ENCODE data around the gene ZDHHC11B. TPM values are rescaled to one million over a fixed set of nuclear protein-coding genes. Genes with fewer than 3 reads are reported as not detected.
A peak's percentile ranks its signal among the peaks of the same experiment; 100 is the strongest.

ZDHHC11B gene
- total RNA-seq, 2 experiments from 2014 or later: 14.8 to 15.1 TPM

GRCh38 chr5:758698-759053 lies 25.9 kb downstream of the ZDHHC11B start:
- peak overlapping the region; percentile 79 for H3K27ac Mint-ChIP-seq
- POLR2A ChIA-PET: interaction anchor here (1.7 kb wide), 1 partner anchor 66 kb away, joined by 5 read pairs; the partner anchor contains the start of gene TPPP
- CTCF ChIA-PET: no interaction called here

DNA sequence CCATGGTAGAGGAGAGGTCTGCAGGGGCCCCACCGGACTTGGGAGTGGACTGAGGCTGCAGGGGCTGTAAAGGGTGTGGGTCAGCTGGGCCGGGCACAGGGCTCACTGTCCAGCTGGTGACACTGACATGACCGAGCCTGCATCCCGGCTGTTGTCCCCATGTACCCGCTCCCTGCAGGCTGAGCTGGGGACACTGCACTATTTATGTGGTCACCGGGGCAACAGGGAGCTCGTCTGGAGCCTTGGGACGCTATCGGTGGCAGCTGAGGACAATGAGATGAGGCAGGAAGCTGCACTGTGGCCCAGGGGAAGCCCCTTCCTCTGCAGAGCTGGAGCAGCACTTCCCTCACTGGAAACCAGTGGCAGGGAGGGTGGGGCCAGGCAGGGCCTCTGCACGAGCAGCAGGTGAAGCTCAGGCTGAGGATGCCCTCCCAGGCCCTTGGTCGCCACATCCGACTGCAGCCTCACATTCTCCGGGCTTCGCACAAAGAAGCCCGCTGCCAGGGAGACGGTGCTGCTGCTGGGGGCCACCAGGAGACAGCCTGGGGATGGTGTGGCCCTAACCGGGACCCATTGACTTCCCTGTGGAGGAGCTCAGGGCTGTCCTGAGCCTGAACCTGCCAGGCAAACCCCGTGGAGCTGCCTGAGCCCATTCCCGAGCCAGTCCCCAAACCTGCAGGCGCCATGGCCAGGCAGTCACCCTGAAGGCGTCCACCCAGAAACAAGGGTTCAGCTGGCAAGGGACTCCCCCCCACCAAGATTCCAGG lies 26.4 kb downstream of the ZDHHC11B start:
- H3K4me1 Mint-ChIP-seq (ENCODE audit: low read depth): peaks cover 30% of the 10 kb centered on the region
- no peaks in the 10 kb centered on the region for H3K9me3 ChIP-seq (ENCODE audit: control insufficient read depth in 1 of 2, insufficient read depth in 1 of 2, low read length in 2 of 2)
- H3K36me3 ChIP-seq (ENCODE audit: insufficient read depth, low read length): no peaks in the 10 kb centered on the region
- no peaks in the 10 kb centered on the region for H3K27me3 ChIP-seq (ENCODE audit: control insufficient read depth in 1 of 2, insufficient read depth in 2 of 2, low read length in 2 of 2)
- DNase-seq: peak in 9 of 14 experiments; percentile 19 to 67 (median 44)
- H3K27ac ChIP-seq (ENCODE audit: low read depth in 1 of 2, low read length in 2 of 2): peak overlapping the region in 1 of 2 donors; percentile 81
- ChIA-PET CTCF (no interaction called here), POLR2A (interaction anchor here (1.7 kb wide), 1 partner anchor 65 kb away, joined by 5 read pairs; the partner anchor contains the start of gene TPPP)
- TF ChIP-seq, protein P1, sequence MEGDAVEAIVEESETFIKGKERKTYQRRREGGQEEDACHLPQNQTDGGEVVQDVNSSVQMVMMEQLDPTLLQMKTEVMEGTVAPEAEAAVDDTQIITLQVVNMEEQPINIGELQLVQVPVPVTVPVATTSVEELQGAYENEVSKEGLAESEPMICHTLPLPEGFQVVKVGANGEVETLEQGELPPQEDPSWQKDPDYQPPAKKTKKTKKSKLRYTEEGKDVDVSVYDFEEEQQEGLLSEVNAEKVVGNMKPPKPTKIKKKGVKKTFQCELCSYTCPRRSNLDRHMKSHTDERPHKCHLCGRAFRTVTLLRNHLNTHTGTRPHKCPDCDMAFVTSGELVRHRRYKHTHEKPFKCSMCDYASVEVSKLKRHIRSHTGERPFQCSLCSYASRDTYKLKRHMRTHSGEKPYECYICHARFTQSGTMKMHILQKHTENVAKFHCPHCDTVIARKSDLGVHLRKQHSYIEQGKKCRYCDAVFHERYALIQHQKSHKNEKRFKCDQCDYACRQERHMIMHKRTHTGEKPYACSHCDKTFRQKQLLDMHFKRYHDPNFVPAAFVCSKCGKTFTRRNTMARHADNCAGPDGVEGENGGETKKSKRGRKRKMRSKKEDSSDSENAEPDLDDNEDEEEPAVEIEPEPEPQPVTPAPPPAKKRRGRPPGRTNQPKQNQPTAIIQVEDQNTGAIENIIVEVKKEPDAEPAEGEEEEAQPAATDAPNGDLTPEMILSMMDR (IDR thresholded peaks at IDR 0.05): no peak
- H3K4me3 ChIP-seq (ENCODE audit: low read length): no peak overlapping the region
- H3K4me3 Mint-ChIP-seq: no peak overlapping the region
- no peaks in the 10 kb centered on the region for H3K9me3 Mint-ChIP-seq
- no peaks in the 10 kb centered on the region for H3K27me3 Mint-ChIP-seq
- peak; percentile 28 for ATAC-seq (ENCODE audit: poor library complexity)
- H3K27ac Mint-ChIP-seq: peak overlapping the region; percentile 79
- H3K4me1 ChIP-seq (ENCODE audit: insufficient read depth, low read length): peaks cover 31% of the 10 kb centered on the region
- intact Hi-C loops (cut with DNase I, micrococcal nuclease): no loop called here
- H3K36me3 Mint-ChIP-seq (ENCODE audit: low read depth): no peaks in the 10 kb centered on the region

More at GRCh38 chr5:758698-759053, 25.9 kb downstream of the ZDHHC11B start:
- Mint-ChIP-seq H3K9me3 (no peaks in the 10 kb centered on the region), H3K4me1 (ENCODE audit: low read depth) (peaks cover 30% of the 10 kb centered on the region), H3K4me3 (peak overlapping the region; percentile 80), H3K36me3 (ENCODE audit: low read depth) (no peaks in the 10 kb centered on the region), H3K27me3 (no peaks in the 10 kb centered on the region)
- Histone ChIP-seq H3K36me3 (ENCODE audit: insufficient read depth, low read length) (no peaks in the 10 kb centered on the region), H3K9me3 (ENCODE audit: control insufficient read depth in 1 of 2, insufficient read depth in 1 of 2, low read length in 2 of 2) (no peaks in the 10 kb centered on the region), H3K4me1 (ENCODE audit: insufficient read depth, low read length) (peaks cover 31% of the 10 kb centered on the region), H3K27ac (ENCODE audit: low read depth in 1 of 2, low read length in 2 of 2) (peak overlapping the region in 1 of 2 donors; percentile 81), H3K4me3 (ENCODE audit: low read length) (peak overlapping the region; percentile 33), H3K27me3 (ENCODE audit: control insufficient read depth in 1 of 2, insufficient read depth in 2 of 2, low read length in 2 of 2) (no peaks in the 10 kb centered on the region)
- DNase-seq (peak in 2 of 14 experiments; percentile 5 to 32), ATAC-seq (ENCODE audit: poor library complexity) (no peak)
- TF ChIP-seq, protein P1 (IDR thresholded peaks at IDR 0.05): no peak
- intact Hi-C loops (cut with DNase I, micrococcal nuclease): no loop called here

DNA sequence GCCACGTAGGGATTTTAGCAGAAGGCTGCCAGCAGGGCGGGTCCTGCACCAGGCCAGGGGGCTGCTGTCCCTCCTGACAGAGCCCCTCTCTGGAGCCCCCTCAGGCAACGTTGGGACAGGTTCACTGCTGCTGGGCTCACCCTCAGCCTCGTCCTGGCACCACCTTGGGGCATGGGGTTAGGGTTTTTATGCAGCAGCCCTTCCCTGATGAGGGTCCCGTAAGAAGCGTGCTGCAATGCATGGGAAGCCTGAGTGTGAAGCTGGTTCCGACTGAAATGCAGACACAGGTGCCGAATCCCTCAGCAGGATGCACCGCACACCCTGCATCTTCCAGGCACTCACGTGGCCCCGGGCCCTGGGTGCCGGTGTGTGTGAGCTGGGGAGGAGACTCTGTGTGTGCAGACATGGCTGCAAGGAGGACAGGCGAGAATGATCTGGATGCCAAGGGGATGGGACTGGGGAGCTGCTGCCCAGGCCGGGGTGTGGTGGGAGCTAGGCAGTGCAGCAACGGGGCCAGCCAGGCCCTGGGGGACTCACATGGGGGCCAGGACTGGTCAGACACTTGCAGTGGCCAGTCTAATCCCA lies 27.1 kb downstream of the ZDHHC11B start:
- H3K4me1 Mint-ChIP-seq (ENCODE audit: low read depth): peaks cover 30% of the 10 kb centered on the region
- Histone ChIP-seq H3K4me1 (ENCODE audit: insufficient read depth, low read length) (peaks cover 31% of the 10 kb centered on the region), H3K36me3 (ENCODE audit: insufficient read depth, low read length) (no peaks in the 10 kb centered on the region), H3K27me3 (ENCODE audit: control insufficient read depth in 1 of 2, insufficient read depth in 2 of 2, low read length in 2 of 2) (no peaks in the 10 kb centered on the region), H3K4me3 (ENCODE audit: low read length) (no peak overlapping the region), H3K27ac (ENCODE audit: low read depth in 1 of 2, low read length in 2 of 2) (no peak overlapping the region), H3K9me3 (ENCODE audit: control insufficient read depth in 1 of 2, insufficient read depth in 1 of 2, low read length in 2 of 2) (no peaks in the 10 kb centered on the region)
- no peaks in the 10 kb centered on the region for H3K36me3 Mint-ChIP-seq (ENCODE audit: low read depth)
- intact Hi-C loops (cut with DNase I, micrococcal nuclease): no loop called here
- DNase-seq (peak in 6 of 14 experiments; percentile 1 to 39 (median 16)), ATAC-seq (ENCODE audit: poor library complexity) (no peak)
- no peaks in the 10 kb centered on the region for H3K9me3 Mint-ChIP-seq
- ChIA-PET CTCF (no interaction called here), POLR2A (interaction anchor here (1.7 kb wide), 1 partner anchor 64 kb away, joined by 5 read pairs; the partner anchor contains the start of gene TPPP)
- H3K4me3 Mint-ChIP-seq: no peak overlapping the region
- no peaks in the 10 kb centered on the region for H3K27me3 Mint-ChIP-seq
- peak overlapping the region; percentile 79 for H3K27ac Mint-ChIP-seq
- TF ChIP-seq, protein P1 (IDR thresholded peaks at IDR 0.05): no peak
